Measurements from ENCODE around the gene PPBP. TPM values are rescaled to one million over a fixed set of nuclear protein-coding genes. Genes with fewer than 3 reads are reported as not detected.
A peak's percentile ranks its signal among the peaks of the same experiment; 100 is the strongest.

Gene PPBP
- 0.42 to 1.0 TPM (median 0.68 TPM) in 3 replicates for polyA plus RNA-seq
- polyA plus RNA-seq (2011; ENCODE audit: low read depth): not detected
- polyA plus RNA-seq (2011; cell fraction: cytosol; rRNA removed): 0.57 and 0.91 TPM in 2 replicates
- polyA plus RNA-seq (2011; cell fraction: nucleus; rRNA removed): 2.4 and 2.8 TPM in 2 replicates
- not detected in 2 replicates for polyA plus RNA-seq (2012; ENCODE audit: low replicate concordance)
- 0.32 to 0.46 TPM in 2 of 3 replicates, not detected in the other for polyA minus RNA-seq
- not detected for polyA minus RNA-seq (2011; cell fraction: cytosol; rRNA and poly(A)+ RNA removed)
- polyA minus RNA-seq (2011; cell fraction: nucleus; rRNA and poly(A)+ RNA removed): 1.9 TPM in 1 of 2 replicates, not detected in the other

GRCh38 chr4:73988061-73988460, at the start of gene PPBP:
Gene PPBP, minus strand, starts transcription at chr4:73988190. Its CDS starts 87 bp downstream, at chr4:73988103.
- H3K9me3 ChIP-seq (ENCODE audit: control insufficient read depth, low read depth, low read length): no peaks in the 10 kb centered on the region
- no peak within 1 kb of the TSS for H2AFZ ChIP-seq (ENCODE audit: control insufficient read depth, low read length)
- dilution Hi-C loops (cut with MboI; ENCODE audit: extremely low pct_ligation_motif_present, low sequenced_read_pairs): no loop called here
- FAIRE-seq (peak; percentile 60), DNase-seq (ENCODE audit: low read depth, low spot score) (no peak)
- H4K20me1 ChIP-seq (ENCODE audit: control insufficient read depth, extremely low read depth, insufficient read depth, low read length): no peaks in the 10 kb centered on the region
- H3K27ac ChIP-seq (ENCODE audit: control insufficient read depth, insufficient read depth, low read length): no peak within 1 kb of the TSS
- H3K79me2 ChIP-seq (ENCODE audit: control insufficient read depth, insufficient read depth, low read length): no peaks in the 10 kb centered on the region
- H3K9me1 ChIP-seq (ENCODE audit: control insufficient read depth, extremely low read depth, insufficient read depth, low read length): no peaks in the 10 kb centered on the region
- no peaks in the 10 kb centered on the region for H3K4me1 ChIP-seq (ENCODE audit: control insufficient read depth, extremely low read depth, insufficient read depth, low read length)
- no peak within 1 kb of the TSS for H3K4me3 ChIP-seq (ENCODE audit: control insufficient read depth in 2 of 3, extremely low read depth in 1 of 3, insufficient read depth in 2 of 3, low read depth in 1 of 3, low read length in 3 of 3)
- H3K4me2 ChIP-seq (ENCODE audit: control insufficient read depth, extremely low read depth, insufficient read depth, low read depth, low read length): no peak within 1 kb of the TSS
- H3K27me3 ChIP-seq (ENCODE audit: control insufficient read depth, extremely low read depth, insufficient read depth, low read length): no peaks in the 10 kb centered on the region
- no peaks in the 10 kb centered on the region for H3K36me3 ChIP-seq (ENCODE audit: control insufficient read depth in 2 of 2, extremely low read depth in 1 of 2, insufficient read depth in 2 of 2, low read length in 2 of 2)
- TF ChIP-seq EZH2 (IDR thresholded peaks at IDR 0.05; ENCODE audit: low read length) (no peak), CTCF (optimal IDR thresholded peaks at IDR 0.05 in 1 of 3, IDR thresholded peaks at IDR 0.05 in 1 of 3, conservative IDR thresholded peaks at IDR 0.05 in 1 of 3; ENCODE audit: extremely low read depth in 1 of 3, insufficient read depth in 2 of 3, low read length in 3 of 3) (no peak)
- no peak within 1 kb of the TSS for H3K9ac ChIP-seq (ENCODE audit: control insufficient read depth, extremely low read depth, insufficient read depth, low read length)

DNA sequence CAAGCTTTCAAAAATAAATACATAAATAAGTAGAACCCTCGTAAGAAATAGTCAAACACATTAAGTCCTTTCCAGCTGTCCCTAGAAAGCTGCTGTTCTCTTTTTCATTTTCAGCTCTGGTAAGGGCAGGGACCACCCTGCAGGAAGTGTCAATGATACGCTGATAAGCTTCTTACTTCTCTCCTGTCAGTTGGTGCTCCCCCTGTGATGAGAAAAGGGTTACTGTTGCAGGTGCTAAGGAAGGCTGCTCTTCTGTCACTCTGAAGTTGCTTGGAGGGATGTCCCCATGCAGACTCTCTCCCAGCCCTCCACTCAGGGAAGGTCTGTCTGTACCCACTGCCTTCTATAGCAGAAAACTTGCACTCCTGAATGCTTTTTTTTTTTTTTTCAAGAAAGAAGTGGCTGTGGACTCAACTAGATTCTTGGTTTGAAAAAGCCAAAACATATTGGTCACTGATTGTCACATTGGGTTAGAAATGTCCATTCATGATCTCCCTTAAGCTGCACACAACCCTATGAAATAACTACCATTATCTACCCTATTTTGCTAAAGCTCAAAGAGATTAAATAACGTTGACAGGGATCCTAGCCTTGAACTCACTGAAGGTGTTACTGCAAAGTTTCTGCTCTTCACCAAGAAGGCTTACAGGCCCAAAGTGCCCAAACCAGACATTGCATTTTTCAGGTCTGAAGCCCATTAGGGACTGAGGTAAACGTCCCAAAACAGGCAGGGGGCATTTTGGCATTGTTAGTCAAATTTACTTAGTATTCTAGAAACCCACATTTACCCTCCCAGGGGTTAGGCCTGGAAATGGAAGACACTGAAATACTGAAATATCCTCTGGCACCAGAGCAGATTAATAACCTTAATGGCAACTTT, 49.3 kb upstream of the PPBP start:
- H3K4me1 ChIP-seq (ENCODE audit: control insufficient read depth, extremely low read depth, insufficient read depth, low read length): peaks cover 17% of the 10 kb centered on the region
- no peaks in the 10 kb centered on the region for H3K27me3 ChIP-seq (ENCODE audit: control insufficient read depth, extremely low read depth, insufficient read depth, low read length)
- DNase-seq (ENCODE audit: low read depth, low spot score) (no peak), FAIRE-seq (peak; percentile 64)
- H3K9me3 ChIP-seq (ENCODE audit: control insufficient read depth, low read depth, low read length): no peaks in the 10 kb centered on the region
- H3K27ac ChIP-seq (ENCODE audit: control insufficient read depth, insufficient read depth, low read length): peak overlapping the region; percentile 83
- H3K36me3 ChIP-seq (ENCODE audit: control insufficient read depth in 2 of 2, extremely low read depth in 1 of 2, insufficient read depth in 2 of 2, low read length in 2 of 2): no peaks in the 10 kb centered on the region
- dilution Hi-C loops (cut with MboI; ENCODE audit: extremely low pct_ligation_motif_present, low sequenced_read_pairs): no loop called here
- peak overlapping the region; percentile 88 for H3K4me2 ChIP-seq (ENCODE audit: control insufficient read depth, extremely low read depth, insufficient read depth, low read depth, low read length)
- H3K79me2 ChIP-seq (ENCODE audit: control insufficient read depth, insufficient read depth, low read length): no peaks in the 10 kb centered on the region
- H4K20me1 ChIP-seq (ENCODE audit: control insufficient read depth, extremely low read depth, insufficient read depth, low read length): no peaks in the 10 kb centered on the region
- no peaks in the 10 kb centered on the region for H3K9me1 ChIP-seq (ENCODE audit: control insufficient read depth, extremely low read depth, insufficient read depth, low read length)
- H3K9ac ChIP-seq (ENCODE audit: control insufficient read depth, extremely low read depth, insufficient read depth, low read length): peak overlapping the region; percentile 90
- H3K4me3 ChIP-seq (ENCODE audit: control insufficient read depth in 2 of 3, extremely low read depth in 1 of 3, insufficient read depth in 2 of 3, low read depth in 1 of 3, low read length in 3 of 3): peak overlapping the region; percentile 55 to 89 (median 82)
- no peak for TF ChIP-seq CTCF (optimal IDR thresholded peaks at IDR 0.05 in 1 of 3, IDR thresholded peaks at IDR 0.05 in 1 of 3, conservative IDR thresholded peaks at IDR 0.05 in 1 of 3; ENCODE audit: extremely low read depth in 1 of 3, insufficient read depth in 2 of 3, low read length in 3 of 3)
- no peak for TF ChIP-seq EZH2 (IDR thresholded peaks at IDR 0.05; ENCODE audit: low read length)
- H2AFZ ChIP-seq (ENCODE audit: control insufficient read depth, low read length): no peak overlapping the region

Data from keratinocyte (primary cell).